Stomach (tissue), 9 donors: ENCODE data around the gene CD109. TPM values are rescaled to one million over a fixed set of nuclear protein-coding genes. Genes with fewer than 3 reads are reported as not detected.

ENCODE experiments used
- DNase-seq, 2 donors: peaks; one replicate each; pipeline versions ENCODE4 v3.0.0 to v3.0.0-alpha.2; 2013 to 2019
- H3K27ac ChIP-seq, 5 donors: fragments of 200-600 bp in 4 of 5; sonication (generic) in 4 of 5; one replicate each; pipeline ENCODE4 v1.5.1; 2013 to 2019; ENCODE audit warnings: mild to moderate bottlenecking in 1 of 5, moderate library complexity in 1 of 5
- H3K27me3 ChIP-seq, 3 donors: fragments of 200-600 bp; sonication (generic); one replicate each; pipeline ENCODE4 v1.5.1; 2017 to 2019; ENCODE audit warnings: mixed run types in 1 of 3
- H3K36me3 ChIP-seq, 4 donors: fragments of 200-600 bp; sonication (generic); 1 replicate in 3 of 4; 2 replicates in 1 of 4; pipeline ENCODE4 v1.5.1; 2016 to 2019
- H3K4me1 ChIP-seq, 4 donors: fragments of 200-600 bp; sonication (generic); one replicate each; pipeline ENCODE4 v1.5.1; 2016 to 2019
- H3K4me3 ChIP-seq, 4 donors: fragments of 200-600 bp; sonication (generic) in 3 of 4; one replicate each; pipeline ENCODE4 v1.5.1; 2016 to 2019; ENCODE audit warnings: mild to moderate bottlenecking in 1 of 4
- H3K9me3 ChIP-seq, 4 donors: fragments of 200-600 bp; sonication (generic); one replicate each; pipeline ENCODE4 v1.5.1; 2016 to 2019
- EP300 ChIP-seq: sonication (generic); formaldehyde crosslinking; IDR thresholded peaks from one replicate; pipeline ENCODE4 v1.6.1; 2017; ENCODE audit warnings: antibody characterized with exemption
- POLR2A ChIP-seq, 4 donors: fragments of 450-650 bp; IDR thresholded peaks; one replicate each; pipeline ENCODE4 v1.6.1; 2016; ENCODE audit warnings: antibody characterized with exemption in 4 of 4, control low read depth in 2 of 4, mild to moderate bottlenecking in 1 of 4, moderate library complexity in 1 of 4
- POLR2AphosphoS5 ChIP-seq, 3 donors: sonication (generic); formaldehyde crosslinking; IDR thresholded peaks; one replicate each; pipeline ENCODE4 v1.6.1; 2016; ENCODE audit warnings: antibody characterized with exemption in 3 of 3
- WGBS, 5 donors: extraction: QIAGEN DNeasy Blood & Tissue Kit in 3 of 5; methylation state at CpG; one replicate each; pipeline versions ENCODE4 v1.1.5 to v1.1.7; 2013 to 2018; 5-methylcytosine and 5-hydroxymethylcytosine counted together
- intact Hi-C: fragments of 100-400 bp; cut with DNase I; formaldehyde crosslinking; loops from one replicate; pipeline ENCODE4 v1.15.1; 2023; ENCODE audit warnings: low total_unique reads
- polyA plus RNA-seq, 3 donors: library from polyadenylated mRNA; stranded (reverse); fragments of 200-250 nt; gene quantifications; one replicate each; pipeline ENCODE4 v1.2.3, GENCODE V29; 2013
- total RNA-seq, 5 donors: library from RNA; depleted of rRNA; stranded (reverse); fragments of >200 nt; gene quantifications; one replicate each; pipeline versions ENCODE4 v1.1.0 to v1.2.3, GENCODE V29; 2014 to 2016
- TF ChIP-seq, protein P1 (sequence below), 7 experiments: fragments of 450-650 bp in 4 of 7; fragments of 200-600 bp in 3 of 7; sonication (generic) in 3 of 7; IDR thresholded peaks; one replicate each; pipeline ENCODE4 v1.5.1; 2016 to 2019; ENCODE audit warnings: antibody characterized with exemption in 7 of 7, control low read depth in 2 of 7, mild to moderate bottlenecking in 1 of 7
- donor health status: healthy with polysubstance abuse.
- donor health status: Bipolar disorder and iron deficiency.
- donor health status: healthy.

CD109 gene
- total and polyA plus RNA-seq, 8 donors, result 0.19 to 19.6 (median 1.2) TPM

DNA sequence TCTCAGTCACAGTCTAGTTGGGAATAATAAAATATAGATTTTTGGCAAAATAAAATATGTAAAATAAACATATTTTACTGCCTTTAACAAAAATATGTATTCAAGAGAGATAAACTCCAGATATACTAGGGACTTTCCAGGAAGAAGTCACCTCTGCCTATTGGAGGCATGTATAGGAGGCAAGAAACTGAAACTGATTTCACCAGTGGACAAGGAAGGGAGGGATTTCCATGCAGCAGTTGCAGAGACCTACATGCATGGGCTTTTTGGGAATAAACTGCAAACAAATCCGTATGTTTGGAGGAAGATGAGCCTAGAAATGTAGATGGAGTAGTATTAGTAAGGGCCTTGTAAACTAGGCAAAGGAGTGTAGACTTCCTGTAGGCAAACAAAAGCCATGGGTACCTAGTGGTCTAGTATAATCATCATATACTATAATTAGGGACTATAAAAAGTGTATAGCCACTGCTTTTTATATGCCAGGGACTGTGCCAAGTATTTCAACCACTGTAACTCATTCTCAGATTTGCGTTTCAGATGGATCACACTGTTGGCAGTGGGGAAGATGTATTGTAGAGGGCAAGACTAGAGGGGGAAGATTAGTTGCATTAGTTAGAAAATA, 38.9 kb downstream of the CD109 start:
- TF ChIP-seq POLR2A (IDR thresholded peaks at IDR 0.05), result no peak
- TF ChIP-seq POLR2AphosphoS5 (IDR thresholded peaks at IDR 0.05), result no peak
- TF ChIP-seq EP300, result no peak

GRCh38 chr6:73738367-73739028, 42.5 kb downstream of the CD109 start:
- no peaks in the 10 kb centered on the region for H3K9me3 ChIP-seq
- no peaks in the 10 kb centered on the region for H3K27me3 ChIP-seq
- no peaks in the 10 kb centered on the region for H3K4me1 ChIP-seq
- no peak overlapping the region for H3K4me3 ChIP-seq
- TF ChIP-seq EP300 (no peak), POLR2A (IDR thresholded peaks at IDR 0.05) (no peak), POLR2AphosphoS5 (IDR thresholded peaks at IDR 0.05) (no peak)
- TF ChIP-seq, protein P1, sequence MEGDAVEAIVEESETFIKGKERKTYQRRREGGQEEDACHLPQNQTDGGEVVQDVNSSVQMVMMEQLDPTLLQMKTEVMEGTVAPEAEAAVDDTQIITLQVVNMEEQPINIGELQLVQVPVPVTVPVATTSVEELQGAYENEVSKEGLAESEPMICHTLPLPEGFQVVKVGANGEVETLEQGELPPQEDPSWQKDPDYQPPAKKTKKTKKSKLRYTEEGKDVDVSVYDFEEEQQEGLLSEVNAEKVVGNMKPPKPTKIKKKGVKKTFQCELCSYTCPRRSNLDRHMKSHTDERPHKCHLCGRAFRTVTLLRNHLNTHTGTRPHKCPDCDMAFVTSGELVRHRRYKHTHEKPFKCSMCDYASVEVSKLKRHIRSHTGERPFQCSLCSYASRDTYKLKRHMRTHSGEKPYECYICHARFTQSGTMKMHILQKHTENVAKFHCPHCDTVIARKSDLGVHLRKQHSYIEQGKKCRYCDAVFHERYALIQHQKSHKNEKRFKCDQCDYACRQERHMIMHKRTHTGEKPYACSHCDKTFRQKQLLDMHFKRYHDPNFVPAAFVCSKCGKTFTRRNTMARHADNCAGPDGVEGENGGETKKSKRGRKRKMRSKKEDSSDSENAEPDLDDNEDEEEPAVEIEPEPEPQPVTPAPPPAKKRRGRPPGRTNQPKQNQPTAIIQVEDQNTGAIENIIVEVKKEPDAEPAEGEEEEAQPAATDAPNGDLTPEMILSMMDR (IDR thresholded peaks at IDR 0.05), result no peak
- 71 to 83% (median 80%) methylated on average over 5 of the region's 5 CpGs for WGBS, 5 donors
- intact Hi-C loops, result loop anchor here (5.0 to 10.0 kb wide), 2 partner anchors 64 to 1474 kb away; no protein-coding TSS in a partner anchor
- no peaks in the 10 kb centered on the region for H3K36me3 ChIP-seq
- no peak for DNase-seq
- H3K27ac ChIP-seq, result no peak overlapping the region

More for the DNA sequence above, 38.9 kb downstream of the CD109 start:
- no peak overlapping the region for H3K4me3 ChIP-seq
- no peak overlapping the region for H3K27ac ChIP-seq
- H3K9me3 ChIP-seq, result no peaks in the 10 kb centered on the region
- no peaks in the 10 kb centered on the region for H3K27me3 ChIP-seq
- WGBS, 5 donors, result 63 to 74% (median 66%) methylated on average over 2 of the region's 2 CpGs
- no peaks in the 10 kb centered on the region for H3K4me1 ChIP-seq
- no peak for DNase-seq
- intact Hi-C loops, result loop anchor here (5.0 to 10.0 kb wide), 2 partner anchors 60 to 1477 kb away; no protein-coding TSS in a partner anchor
- no peaks in the 10 kb centered on the region for H3K36me3 ChIP-seq

- 38 to 52% (median 46%) methylated on average over 2 of the region's 2 CpGs for WGBS, 5 donors
- Histone ChIP-seq H3K27ac (no peak overlapping the region), H3K36me3 (no peaks in the 10 kb centered on the region), H3K27me3 (no peaks in the 10 kb centered on the region), H3K4me1 (no peaks in the 10 kb centered on the region), H3K4me3 (no peak overlapping the region), H3K9me3 (no peaks in the 10 kb centered on the region)
- DNase-seq, result peak in 1 of 2 donors; percentile 85
- intact Hi-C loops, result loop anchor here (5.0 to 10.0 kb wide), 2 partner anchors 64 to 1473 kb away; no protein-coding TSS in a partner anchor
- TF ChIP-seq POLR2AphosphoS5 (IDR thresholded peaks at IDR 0.05), result no peak
- TF ChIP-seq, protein P1 (IDR thresholded peaks at IDR 0.05), result peak in 5 of 7 experiments; percentile 41 to 82 (median 63)
These were observed 43.1 kb downstream of the CD109 start for GRCh38 chr6:73739096-73739495.

- WGBS, 5 donors, result 91 to 98% (median 93%) methylated on average over 5 of the region's 5 CpGs
- TF ChIP-seq, protein P1 (IDR thresholded peaks at IDR 0.05), result no peak
- no peak for TF ChIP-seq POLR2A (IDR thresholded peaks at IDR 0.05)
- no peak for TF ChIP-seq EP300
- TF ChIP-seq POLR2AphosphoS5 (IDR thresholded peaks at IDR 0.05), result no peak
These were observed 46.4 kb downstream of the CD109 start for GRCh38 chr6:73742433-73742832.

More at GRCh38 chr6:73742433-73742832, 46.4 kb downstream of the CD109 start:
- no peak for DNase-seq
- intact Hi-C loops, result no loop called here
- no peaks in the 10 kb centered on the region for H3K9me3 ChIP-seq
- no peaks in the 10 kb centered on the region for H3K36me3 ChIP-seq
- no peaks in the 10 kb centered on the region for H3K4me1 ChIP-seq
- H3K27me3 ChIP-seq, result no peaks in the 10 kb centered on the region
- H3K27ac ChIP-seq, result no peak overlapping the region
- no peak overlapping the region for H3K4me3 ChIP-seq
